WTC11 (cell line): ENCODE data around the gene RAB33A. TPM values are rescaled to one million over a fixed set of nuclear protein-coding genes. Genes with fewer than 3 reads are reported as not detected.

Source experiments
- ATAC-seq: fragments of 200-7000 bp; cut with Tn5 transposase; 2 replicates; pipeline ENCODE4 v1.10.0; 2021; ENCODE audit warnings: mild to moderate bottlenecking, moderate library complexity
- CTCF ChIA-PET: fragments of 300-600 bp; sonication (Branson Sonifier 250); formaldehyde crosslinking; loops from one replicate; lab custom pipeline; 2021; ENCODE audit warnings: antibody characterized with exemption; lab: Charles Lee
- POLR2A ChIA-PET: fragments of 350-600 bp; sonication (Branson Sonifier 250); formaldehyde crosslinking; loops from one replicate; lab custom pipeline; 2021; ENCODE audit warnings: antibody characterized with exemption; lab: Charles Lee
- DNase-seq: peaks from one replicate; pipeline ENCODE4 v3.0.0; 2021; ENCODE audit warnings: low spot score
- H3K27ac Mint-ChIP-seq: 2 replicates; pipeline ENCODE4 v1.8.0; 2021; ENCODE audit warnings: mixed read lengths
- H3K27me3 Mint-ChIP-seq: 2 replicates; pipeline ENCODE4 v1.8.0; 2021; ENCODE audit warnings: low read depth, mild to moderate bottlenecking, moderate library complexity, mixed read lengths
- H3K36me3 Mint-ChIP-seq: 2 replicates; pipeline ENCODE4 v1.8.0; 2021; ENCODE audit warnings: mixed read lengths
- H3K4me1 Mint-ChIP-seq: 2 replicates; pipeline ENCODE4 v1.8.0; 2022; ENCODE audit warnings: mixed read lengths
- H3K4me3 Mint-ChIP-seq: 2 replicates; pipeline ENCODE4 v1.8.0; 2021; ENCODE audit warnings: mild to moderate bottlenecking, moderate library complexity, mixed read lengths
- H3K9me3 Mint-ChIP-seq: 2 replicates; pipeline ENCODE4 v1.8.0; 2021; ENCODE audit warnings: mixed read lengths
- ARID4B ChIP-seq: sonication (generic); formaldehyde crosslinking; IDR thresholded peaks from 2 replicates; pipeline ENCODE4 v1.8.0; 2023; ENCODE audit warnings: missing genetic modification reagents, mild to moderate bottlenecking, borderline replicate concordance
- ATF2 ChIP-seq: sonication (generic); formaldehyde crosslinking; IDR thresholded peaks from 2 replicates; pipeline ENCODE4 v1.8.1; 2022; ENCODE audit warnings: low read depth, missing genetic modification reagents, borderline replicate concordance
- ERG ChIP-seq: fragments of 250-450 bp; sonication (Bioruptor Pico); IDR thresholded peaks from 2 replicates; pipeline ENCODE4 v1.8.0; 2021; ENCODE audit warnings: mild to moderate bottlenecking
- GABPB1 ChIP-seq: sonication (generic); formaldehyde crosslinking; IDR thresholded peaks from 2 replicates; pipeline ENCODE4 v1.8.1; 2023; ENCODE audit warnings: mild to moderate bottlenecking, missing genetic modification reagents
- PREB ChIP-seq: sonication (generic); formaldehyde crosslinking; IDR thresholded peaks from 2 replicates; pipeline ENCODE4 v1.8.1; 2022; ENCODE audit warnings: mild to moderate bottlenecking, missing genetic modification reagents, moderate library complexity, borderline replicate concordance
- RELA ChIP-seq: sonication (generic); formaldehyde crosslinking; IDR thresholded peaks from 2 replicates; pipeline ENCODE4 v1.8.1; 2022; ENCODE audit warnings: missing genetic modification reagents, mild to moderate bottlenecking, borderline replicate concordance
- SMAD4 ChIP-seq: sonication (generic); formaldehyde crosslinking; IDR thresholded peaks from 2 replicates; pipeline ENCODE4 v1.8.0; 2022; ENCODE audit warnings: mild to moderate bottlenecking, missing genetic modification reagents
- ZNF263 ChIP-seq: sonication (generic); formaldehyde crosslinking; IDR thresholded peaks from 2 replicates; pipeline ENCODE4 v1.8.1; 2022; ENCODE audit warnings: low read depth, mild to moderate bottlenecking, moderate library complexity, missing genetic modification reagents
- ZNF532 ChIP-seq: fragments of 250-450 bp; sonication (Bioruptor Pico); IDR thresholded peaks from 2 replicates; pipeline ENCODE4 v1.9.0; 2021; ENCODE audit warnings: mild to moderate bottlenecking, borderline replicate concordance
- total RNA-seq: library from RNA; stranded (reverse); gene quantifications from 3 replicates; pipeline ENCODE4 v1.2.3, GENCODE V29; 2021

RAB33A gene
- total RNA-seq, 1 experiment from 2014 or later = 2.1 TPM

- Mint-ChIP-seq H3K9me3 (no peaks in the 10 kb centered on the region), H3K27me3 (no peaks in the 10 kb centered on the region), H3K4me3 (no peak overlapping the region), H3K27ac (no peak overlapping the region), H3K4me1 (peaks cover 10% of the 10 kb centered on the region), H3K36me3 (no peaks in the 10 kb centered on the region)
- ATAC-seq (no peak), DNase-seq (no peak)
- POLR2A ChIA-PET = no interaction called here
- TF ChIP-seq ZNF263 (CRISPR knock-in tag) = no peak
- TF ChIP-seq GABPB1 (CRISPR knock-in tag) = no peak
- no peak for TF ChIP-seq SMAD4 (CRISPR knock-in tag)
- no peak for TF ChIP-seq RELA
- no peak for TF ChIP-seq ERG (CRISPR knock-in tag)
- no peak for TF ChIP-seq ZNF532
- CTCF ChIA-PET = no interaction called here
These were observed 8.4 kb upstream of the RAB33A start for GRCh38 chrX:130163398-130163797.

- peak; percentile 63 for ATAC-seq
- peaks cover 12% of the 10 kb centered on the region for H3K4me1 Mint-ChIP-seq
- H3K27me3 Mint-ChIP-seq = no peaks in the 10 kb centered on the region
- H3K4me3 Mint-ChIP-seq = peak overlapping the region; percentile 94
- no peaks in the 10 kb centered on the region for H3K36me3 Mint-ChIP-seq
- H3K9me3 Mint-ChIP-seq = no peaks in the 10 kb centered on the region
- H3K27ac Mint-ChIP-seq = peak overlapping the region; percentile 97
- TF ChIP-seq ATF2 (no peak), PREB (CRISPR knock-in tag) (no peak), ARID4B (CRISPR knock-in tag) (peak; percentile 19; the same call in 1 of the 2 replicates)
- DNase-seq = no peak
- ChIA-PET POLR2A (interaction anchor here (0.6 to 1.1 kb wide), 4 partner anchors 15 to 63 kb away, joined by 3 to 8 read pairs (median 5); no protein-coding TSS in a partner anchor), CTCF (interaction anchor here (0.8 kb wide), 1 partner anchor 44 kb away, joined by 5 read pairs; no protein-coding TSS in a partner anchor)
These were observed 6.5 kb upstream of the RAB33A start for GRCh38 chrX:130165181-130165702.
